K562 (cell line): ENCODE results near the gene GPATCH3. TPM values are rescaled to one million over a fixed set of nuclear protein-coding genes. Genes with fewer than 3 reads are reported as not detected.

ENCODE experiments used
- ATAC-seq: fragments of 200-7000 bp; cut with Tn5 transposase; 3 replicates; pipeline ENCODE4 v1.9.1; 2020; ENCODE audit warnings: moderate library complexity
- BruUV-seq: library from RNA; stranded (reverse); fragments of 400-500 nt; replicated peaks from 2 replicates; lab custom pipeline; 2021; lab: Mats Ljungman, UMichigan
- CTCF ChIA-PET: fragments of 300-600 bp; formaldehyde crosslinking; extraction: SDS; loops from one replicate; lab custom pipeline; 2021; ENCODE audit warnings: low intra/inter-chr PET ratio; lab: Yijun Ruan, JAX
- POLR2A ChIA-PET: fragments of 300-600, 350-650 bp; sonication (Branson Sonifier 250); formaldehyde crosslinking; extraction: SDS; loops from one replicate; lab custom pipeline; 2021; ENCODE audit warnings: antibody characterized with exemption, inconsistent platforms; lab: Yijun Ruan, JAX
- DNase-seq, 4 experiments: peaks; one replicate each; pipeline versions ENCODE4 v3.0.0 to v3.0.0-alpha.2; 2011 to 2018; ENCODE audit warnings: low spot score in 3 of 4, mixed read lengths in 3 of 4; ENCODE audit errors: extremely low read depth in 1 of 4
- FAIRE-seq: peaks from 2 replicates; lab custom pipeline; 2011; peaks lifted over from hg19 to GRCh38; lab: Jason Lieb, UNC
- H2AFZ ChIP-seq: 2 replicates; pipeline ENCODE4 v1.6.0; 2011; ENCODE audit warnings: low read depth, low read length, control low read depth, inconsistent platforms
- H3K27ac ChIP-seq: fragments of 200-600 bp; 3 replicates; pipeline ENCODE4 v1.8.0; 2011; ENCODE audit warnings: low read depth, mild to moderate bottlenecking, control low read depth, inconsistent platforms, low read length, moderate library complexity, mixed read lengths; ENCODE audit errors: extremely low read depth
- H3K27me3 ChIP-seq, 2 experiments: fragments of 300-600 bp in 1 of 2; 2 replicates in 1 of 2; 3 replicates in 1 of 2; pipeline versions ENCODE4 v1.6.0 to v1.8.0; 2011; ENCODE audit warnings: inconsistent platforms in 2 of 2, low read length in 2 of 2, mild to moderate bottlenecking in 1 of 2, mixed read lengths in 1 of 2, moderate library complexity in 1 of 2; ENCODE audit not compliant: control insufficient read depth in 2 of 2, insufficient read depth in 2 of 2
- H3K36me3 ChIP-seq: fragments of 300-600 bp; 3 replicates; pipeline ENCODE4 v1.8.0; 2011; ENCODE audit warnings: mild to moderate bottlenecking, low read length, inconsistent platforms; ENCODE audit not compliant: control insufficient read depth, insufficient read depth
- H3K4me1 ChIP-seq, 2 experiments: fragments of 200-600 bp in 1 of 2; replicated peaks in 1 of 2; 2 replicates in 1 of 2; 3 replicates in 1 of 2; pipeline versions ENCODE4 v1.5.1 to v1.8.0; 2011; ENCODE audit warnings: inconsistent platforms in 2 of 2, low read length in 2 of 2, mild to moderate bottlenecking in 1 of 2, mixed read lengths in 1 of 2, moderate library complexity in 1 of 2; ENCODE audit not compliant: control insufficient read depth in 2 of 2, insufficient read depth in 2 of 2
- H3K4me2 ChIP-seq: 2 replicates; pipeline ENCODE4 v1.6.1; 2011; ENCODE audit warnings: low read length, control low read depth, inconsistent platforms, mixed read lengths; ENCODE audit not compliant: insufficient read depth
- H3K4me3 ChIP-seq: fragments of 200-600 bp; sonication (generic), shearing (Covaris generic); 2 replicates; pipeline ENCODE4 v1.5.1; 2016; ENCODE audit warnings: control low read depth, inconsistent platforms
- H3K79me2 ChIP-seq: fragments of 200-600 bp; 3 replicates; pipeline ENCODE4 v1.8.0; 2011; ENCODE audit warnings: low read length, inconsistent platforms; ENCODE audit not compliant: control insufficient read depth, insufficient read depth
- H3K9ac ChIP-seq, 2 experiments: 2 replicates each; pipeline versions ENCODE4 v1.6.0 to v1.6.1; 2011; ENCODE audit warnings: low read depth in 2 of 2, low read length in 2 of 2, control low read depth in 1 of 2, inconsistent platforms in 1 of 2, mild to moderate bottlenecking in 1 of 2, mixed read lengths in 1 of 2; ENCODE audit not compliant: insufficient read depth in 1 of 2
- H3K9me1 ChIP-seq: one replicate; pipeline ENCODE4 v1.6.0; 2011; ENCODE audit warnings: inconsistent platforms, mild to moderate bottlenecking, low read length, moderate library complexity; ENCODE audit not compliant: control insufficient read depth, insufficient read depth
- H3K9me3 ChIP-seq: replicated peaks from 2 replicates; pipeline ENCODE4 v1.5.1; 2011; ENCODE audit warnings: low read depth, low read length, inconsistent platforms; ENCODE audit not compliant: control insufficient read depth, insufficient read depth
- H4K20me1 ChIP-seq: replicated peaks from 2 replicates; pipeline ENCODE4 v1.6.1; 2011; ENCODE audit warnings: low read length, inconsistent platforms, mixed read lengths; ENCODE audit not compliant: control insufficient read depth, insufficient read depth
- EP300 ChIP-seq: IDR thresholded peaks from 2 replicates; pipeline ENCODE4 v1.6.1; 2012; ENCODE audit warnings: low read length, improper control_type of control experiment
- HMG20A ChIP-seq: fragments of 450-650 bp; formaldehyde crosslinking; conservative IDR thresholded peaks from 2 replicates; pipeline ENCODE4 v1.4.0; 2020; ENCODE audit warnings: mild to moderate bottlenecking, mixed read lengths
- KDM1A ChIP-seq, 2 experiments: fragments of 450-650 bp; IDR thresholded peaks; 2 replicates each; pipeline ENCODE4 v1.6.1; 2016; ENCODE audit warnings: mild to moderate bottlenecking in 2 of 2
- MTA2 ChIP-seq: fragments of 450-650 bp; IDR thresholded peaks from 2 replicates; pipeline ENCODE4 v1.6.1; 2016; ENCODE audit warnings: low read depth
- POLR2AphosphoS5 ChIP-seq: IDR thresholded peaks from 2 replicates; pipeline ENCODE4 v1.6.1; 2011; ENCODE audit warnings: mild to moderate bottlenecking, low read depth, low read length, moderate library complexity; ENCODE audit not compliant: control insufficient read depth, insufficient read depth
- SETDB1 ChIP-seq: IDR thresholded peaks from one replicate; pipeline ENCODE4 v1.6.1; 2012; ENCODE audit warnings: low read length, control low read depth, inconsistent platforms
- SIN3B ChIP-seq: fragments of 450-650 bp; IDR thresholded peaks from 2 replicates; pipeline ENCODE4 v1.6.1; 2017; ENCODE audit warnings: low read depth, mild to moderate bottlenecking, moderate library complexity
- SNIP1 ChIP-seq: fragments of 450-650 bp; IDR thresholded peaks from 2 replicates; pipeline ENCODE4 v1.7.1; 2017; ENCODE audit warnings: low read depth, mild to moderate bottlenecking
- SRSF3 ChIP-seq: fragments of 200-400 bp; formaldehyde crosslinking; IDR thresholded peaks from 2 replicates; pipeline ENCODE4 v1.6.1; 2016; ENCODE audit warnings: mild to moderate bottlenecking, low read length, moderate library complexity; ENCODE audit not compliant: insufficient read depth
- TGIF2 ChIP-seq: sonication (generic); formaldehyde crosslinking; IDR thresholded peaks from 2 replicates; pipeline ENCODE4 v1.8.1; 2022; ENCODE audit warnings: mild to moderate bottlenecking, missing genetic modification reagents, moderate library complexity
- ZBTB17 ChIP-seq: fragments of 450-650 bp; formaldehyde crosslinking; IDR thresholded peaks from 2 replicates; pipeline ENCODE4 v1.4.0; 2020; ENCODE audit warnings: mild to moderate bottlenecking
- ZNF134 ChIP-seq: fragments of 250-450 bp; sonication (Bioruptor Pico); conservative IDR thresholded peaks from 2 replicates; pipeline ENCODE4 v1.4.0; 2020
- ZNF165 ChIP-seq: fragments of 250-450 bp; sonication (Bioruptor Pico); IDR thresholded peaks from 2 replicates; pipeline ENCODE4 v1.4.0; 2020; ENCODE audit warnings: borderline replicate concordance
- WGBS: fragments of 100-300 bp; shearing (Covaris generic); methylation state at CpG from one replicate; pipeline ENCODE4 v1.1.6; 2016; ENCODE audit warnings: low coverage, mixed read lengths; ENCODE audit not compliant: insufficient coverage; ENCODE audit errors: missing lambda C conversion rate; 5-methylcytosine and 5-hydroxymethylcytosine counted together
- in situ Hi-C: fragments of 300-500 bp; cut with MboI; formaldehyde crosslinking; loops from 4 replicates; pipeline ENCODE4 v1.15.0; 2018; ENCODE audit warnings: inconsistent platforms, mixed read lengths
- intact Hi-C: fragments of 100-400 bp; cut with micrococcal nuclease; formaldehyde crosslinking; loops from 2 replicates; pipeline ENCODE4 v1.14.2; 2022
- polyA plus RNA-seq, 8 experiments: library from polyadenylated mRNA; depleted of rRNA in 4 of 8; stranded (reverse) in 5 of 8; unstranded in 3 of 8; fragments of >200 nt; fragmentation: Nextera tagmentation in 2 of 8; fragmentation: Illumina TruSeq in 1 of 8; extraction: Ambion mirVana in 2 of 8; extraction: Trizol in 1 of 8; gene quantifications; 2 replicates each; pipeline versions ENCODE4 v1.2.1 to v1.2.3, GENCODE V29; 2011 to 2014; ENCODE audit warnings: inconsistent platforms in 1 of 8, missing spikeins in 1 of 8
- total RNA-seq, 7 experiments: library from RNA; depleted of rRNA in 6 of 7; stranded (reverse); fragments of >200 nt in 6 of 7; fragmentation: Illumina TruSeq in 2 of 7; extraction: Trizol in 2 of 7; gene quantifications; 2 replicates each; pipeline versions ENCODE4 v1.2.1 to v1.2.3, GENCODE V29; 2011 to 2021; ENCODE audit warnings: low replicate concordance in 1 of 7
- TF ChIP-seq, protein P1 (sequence below): sonication (generic); formaldehyde crosslinking; IDR thresholded peaks from 2 replicates; pipeline ENCODE4 v1.8.1; 2023; ENCODE audit warnings: mild to moderate bottlenecking, missing genetic modification reagents, moderate library complexity
- TF ChIP-seq, protein P2 (sequence below): sonication (generic); formaldehyde crosslinking; IDR thresholded peaks from 2 replicates; pipeline ENCODE4 v1.8.0; 2022; ENCODE audit warnings: missing genetic modification reagents, mild to moderate bottlenecking, borderline replicate concordance
- TF ChIP-seq, protein P3 (sequence below): sonication (generic); formaldehyde crosslinking; IDR thresholded peaks from 2 replicates; pipeline ENCODE4 v1.8.1; 2023; ENCODE audit warnings: mild to moderate bottlenecking, missing genetic modification reagents

The GPATCH3 gene
- total and polyA plus RNA-seq, 9 of the 15 experiments (the other 6 are each of a cell fraction or from before 2014, with no cell fraction given): 1.6 to 23.0 (median 13.3) TPM

DNA sequence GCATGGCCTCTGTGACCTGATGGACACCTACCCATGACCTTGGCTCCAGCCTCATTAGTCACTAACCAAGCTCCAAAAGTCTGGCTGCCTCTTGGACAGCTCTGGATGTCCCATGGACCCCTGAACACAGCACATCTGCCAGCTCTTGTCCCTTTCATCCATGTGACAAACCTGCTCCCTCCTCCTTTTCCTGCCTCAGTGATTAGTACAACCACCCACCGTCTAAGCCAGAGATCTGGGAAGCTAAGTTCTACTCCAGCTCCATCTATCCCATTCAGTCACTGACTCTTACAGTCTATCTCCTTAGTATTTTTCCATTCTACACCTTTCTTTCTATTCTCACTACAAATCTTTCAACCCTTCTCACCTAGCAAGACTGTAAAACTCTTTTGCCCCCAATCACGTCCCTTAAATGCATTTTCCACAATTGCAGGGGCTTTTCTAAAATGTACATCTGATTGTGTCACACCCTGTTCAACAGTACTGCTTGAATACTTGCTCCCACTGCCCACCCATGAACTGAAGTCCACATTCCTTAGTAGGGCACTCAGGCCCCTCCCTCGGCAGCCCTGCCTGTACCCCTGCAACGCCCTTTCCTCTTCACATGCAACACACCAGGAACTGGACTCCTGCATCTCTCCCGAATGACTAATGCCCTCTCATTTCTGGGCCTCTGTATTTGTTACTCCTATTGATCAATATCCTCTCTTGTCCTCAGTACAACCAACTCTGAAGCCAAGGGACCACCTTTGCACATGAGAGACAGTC is 17.4 kb downstream of the GPATCH3 start:
- H3K4me3 ChIP-seq: no peak overlapping the region
- H3K9ac ChIP-seq: peak overlapping the region in 1 of 2 experiments; percentile 17; a peak in 1 of 4 replicates
- ATAC-seq (no peak), FAIRE-seq (no peak), DNase-seq (no peak)
- ChIA-PET POLR2A (interaction anchor here (0.6 to 12.0 kb wide), 9 partner anchors 8 to 329 kb away, joined by 3 to 110 read pairs (median 4); partner anchors contain the start of genes GPATCH3 and GPN2), CTCF (no interaction called here)
- no peak for TF ChIP-seq ZNF134 (CRISPR knock-in tag)
- TF ChIP-seq EP300: no peak
- TF ChIP-seq MTA2: no peak
- no peak for TF ChIP-seq ZNF165 (CRISPR knock-in tag)
- TF ChIP-seq TGIF2: no peak
- no peak for TF ChIP-seq SRSF3
- TF ChIP-seq, protein P1, sequence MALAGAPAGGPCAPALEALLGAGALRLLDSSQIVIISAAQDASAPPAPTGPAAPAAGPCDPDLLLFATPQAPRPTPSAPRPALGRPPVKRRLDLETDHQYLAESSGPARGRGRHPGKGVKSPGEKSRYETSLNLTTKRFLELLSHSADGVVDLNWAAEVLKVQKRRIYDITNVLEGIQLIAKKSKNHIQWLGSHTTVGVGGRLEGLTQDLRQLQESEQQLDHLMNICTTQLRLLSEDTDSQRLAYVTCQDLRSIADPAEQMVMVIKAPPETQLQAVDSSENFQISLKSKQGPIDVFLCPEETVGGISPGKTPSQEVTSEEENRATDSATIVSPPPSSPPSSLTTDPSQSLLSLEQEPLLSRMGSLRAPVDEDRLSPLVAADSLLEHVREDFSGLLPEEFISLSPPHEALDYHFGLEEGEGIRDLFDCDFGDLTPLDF (CRISPR knock-in tag): no peak
- TF ChIP-seq KDM1A (IDR thresholded peaks at IDR 0.05): no peak
- TF ChIP-seq ZBTB17 (CRISPR knock-in tag): no peak
- TF ChIP-seq SETDB1: no peak
- no peak for TF ChIP-seq HMG20A (CRISPR knock-in tag)
- TF ChIP-seq POLR2AphosphoS5: no peak
- TF ChIP-seq, protein P2, sequence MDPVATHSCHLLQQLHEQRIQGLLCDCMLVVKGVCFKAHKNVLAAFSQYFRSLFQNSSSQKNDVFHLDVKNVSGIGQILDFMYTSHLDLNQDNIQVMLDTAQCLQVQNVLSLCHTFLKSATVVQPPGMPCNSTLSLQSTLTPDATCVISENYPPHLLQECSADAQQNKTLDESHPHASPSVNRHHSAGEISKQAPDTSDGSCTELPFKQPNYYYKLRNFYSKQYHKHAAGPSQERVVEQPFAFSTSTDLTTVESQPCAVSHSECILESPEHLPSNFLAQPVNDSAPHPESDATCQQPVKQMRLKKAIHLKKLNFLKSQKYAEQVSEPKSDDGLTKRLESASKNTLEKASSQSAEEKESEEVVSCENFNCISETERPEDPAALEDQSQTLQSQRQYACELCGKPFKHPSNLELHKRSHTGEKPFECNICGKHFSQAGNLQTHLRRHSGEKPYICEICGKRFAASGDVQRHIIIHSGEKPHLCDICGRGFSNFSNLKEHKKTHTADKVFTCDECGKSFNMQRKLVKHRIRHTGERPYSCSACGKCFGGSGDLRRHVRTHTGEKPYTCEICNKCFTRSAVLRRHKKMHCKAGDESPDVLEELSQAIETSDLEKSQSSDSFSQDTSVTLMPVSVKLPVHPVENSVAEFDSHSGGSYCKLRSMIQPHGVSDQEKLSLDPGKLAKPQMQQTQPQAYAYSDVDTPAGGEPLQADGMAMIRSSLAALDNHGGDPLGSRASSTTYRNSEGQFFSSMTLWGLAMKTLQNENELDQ (CRISPR knock-in tag): no peak
- TF ChIP-seq, protein P3, sequence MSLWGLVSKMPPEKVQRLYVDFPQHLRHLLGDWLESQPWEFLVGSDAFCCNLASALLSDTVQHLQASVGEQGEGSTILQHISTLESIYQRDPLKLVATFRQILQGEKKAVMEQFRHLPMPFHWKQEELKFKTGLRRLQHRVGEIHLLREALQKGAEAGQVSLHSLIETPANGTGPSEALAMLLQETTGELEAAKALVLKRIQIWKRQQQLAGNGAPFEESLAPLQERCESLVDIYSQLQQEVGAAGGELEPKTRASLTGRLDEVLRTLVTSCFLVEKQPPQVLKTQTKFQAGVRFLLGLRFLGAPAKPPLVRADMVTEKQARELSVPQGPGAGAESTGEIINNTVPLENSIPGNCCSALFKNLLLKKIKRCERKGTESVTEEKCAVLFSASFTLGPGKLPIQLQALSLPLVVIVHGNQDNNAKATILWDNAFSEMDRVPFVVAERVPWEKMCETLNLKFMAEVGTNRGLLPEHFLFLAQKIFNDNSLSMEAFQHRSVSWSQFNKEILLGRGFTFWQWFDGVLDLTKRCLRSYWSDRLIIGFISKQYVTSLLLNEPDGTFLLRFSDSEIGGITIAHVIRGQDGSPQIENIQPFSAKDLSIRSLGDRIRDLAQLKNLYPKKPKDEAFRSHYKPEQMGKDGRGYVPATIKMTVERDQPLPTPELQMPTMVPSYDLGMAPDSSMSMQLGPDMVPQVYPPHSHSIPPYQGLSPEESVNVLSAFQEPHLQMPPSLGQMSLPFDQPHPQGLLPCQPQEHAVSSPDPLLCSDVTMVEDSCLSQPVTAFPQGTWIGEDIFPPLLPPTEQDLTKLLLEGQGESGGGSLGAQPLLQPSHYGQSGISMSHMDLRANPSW (CRISPR knock-in tag): no peak
- TF ChIP-seq SNIP1: no peak
- TF ChIP-seq SIN3B: no peak
- H4K20me1 ChIP-seq: no peaks in the 10 kb centered on the region
- TSS peak; percentile 25 for BruUV-seq
- intact Hi-C loops: no loop called here
- H3K27ac ChIP-seq: no peak overlapping the region
- H3K9me3 ChIP-seq: no peaks in the 10 kb centered on the region
- peaks cover 86% of the 10 kb centered on the region for H3K36me3 ChIP-seq
- no peaks in the 10 kb centered on the region for H3K79me2 ChIP-seq
- no peaks in the 10 kb centered on the region for H3K27me3 ChIP-seq
- in situ Hi-C loops: no loop called here
- H3K4me1 ChIP-seq: no peaks in the 10 kb centered on the region
- no peak overlapping the region for H3K4me2 ChIP-seq
- 80% methylated on average over 5 of the region's 5 CpGs for WGBS
- no peaks in the 10 kb centered on the region for H3K9me1 ChIP-seq
- H2AFZ ChIP-seq: no peak overlapping the region
